ENCODE data around the gene IFRD2.

- no peak for TF ChIP-seq EZH2phosphoT487 (IDR thresholded peaks at IDR 0.05; ENCODE audit: insufficient read depth, low read depth)
- TF ChIP-seq EZH2 (IDR thresholded peaks at IDR 0.05; ENCODE audit: insufficient read depth, poor library complexity, severe bottlenecking) = no peak
Observed at GRCh38 chr3:50296721-50297383, 4.6 kb upstream of the IFRD2 start.
